ENCODE measurements around the gene CASTOR1.
A peak's percentile ranks its signal among the peaks of the same experiment; 100 is the strongest.

Gene CASTOR1

GRCh38 chr22:30297276-30297990, 8.1 kb upstream of the CASTOR1 start:
- Histone ChIP-seq H3K4me1 (ENCODE audit: control insufficient read depth, insufficient read depth, low read length, unreplicated experiment) (peaks cover 9% of the 10 kb centered on the region), H3K36me3 (ENCODE audit: insufficient read depth, low read length) (no peaks in the 10 kb centered on the region), H3K27ac (ENCODE audit: low read depth, low read length) (no peak overlapping the region), H3K4me3 (ENCODE audit: low read depth, low read length) (no peak overlapping the region), H3K27me3 (ENCODE audit: insufficient read depth, low read length) (no peaks in the 10 kb centered on the region), H2AFZ (ENCODE audit: low read length, unreplicated experiment) (no peak overlapping the region), H3K79me2 (ENCODE audit: control insufficient read depth, insufficient read depth, low read length, unreplicated experiment) (no peaks in the 10 kb centered on the region)

- Histone ChIP-seq H3K27me3 (ENCODE audit: insufficient read depth, low read length) (no peaks in the 10 kb centered on the region), H2AFZ (ENCODE audit: low read length, unreplicated experiment) (no peak overlapping the region), H3K4me1 (ENCODE audit: control insufficient read depth, insufficient read depth, low read length, unreplicated experiment) (peaks cover 5% of the 10 kb centered on the region), H3K36me3 (ENCODE audit: insufficient read depth, low read length) (no peaks in the 10 kb centered on the region), H3K27ac (ENCODE audit: low read depth, low read length) (no peak overlapping the region), H3K4me3 (ENCODE audit: low read depth, low read length) (no peak overlapping the region), H3K79me2 (ENCODE audit: control insufficient read depth, insufficient read depth, low read length, unreplicated experiment) (no peaks in the 10 kb centered on the region)
Observed at GRCh38 chr22:30296833-30297232, 7.5 kb upstream of the CASTOR1 start.

GRCh38 chr22:30296324-30296723, 7.0 kb upstream of the CASTOR1 start:
- no peaks in the 10 kb centered on the region for H3K27me3 ChIP-seq (ENCODE audit: insufficient read depth, low read length)
- peaks cover 7% of the 10 kb centered on the region for H3K4me1 ChIP-seq (ENCODE audit: control insufficient read depth, insufficient read depth, low read length, unreplicated experiment)
- H3K79me2 ChIP-seq (ENCODE audit: control insufficient read depth, insufficient read depth, low read length, unreplicated experiment), result no peaks in the 10 kb centered on the region
- H3K4me3 ChIP-seq (ENCODE audit: low read depth, low read length), result no peak overlapping the region
- no peak overlapping the region for H3K27ac ChIP-seq (ENCODE audit: low read depth, low read length)
- no peaks in the 10 kb centered on the region for H3K36me3 ChIP-seq (ENCODE audit: insufficient read depth, low read length)
- no peak overlapping the region for H2AFZ ChIP-seq (ENCODE audit: low read length, unreplicated experiment)

- Histone ChIP-seq H3K27ac (ENCODE audit: low read depth, low read length) (no peak overlapping the region), H3K4me3 (ENCODE audit: low read depth, low read length) (no peak overlapping the region), H3K79me2 (ENCODE audit: control insufficient read depth, insufficient read depth, low read length, unreplicated experiment) (no peaks in the 10 kb centered on the region), H3K36me3 (ENCODE audit: insufficient read depth, low read length) (no peaks in the 10 kb centered on the region), H3K4me1 (ENCODE audit: control insufficient read depth, insufficient read depth, low read length, unreplicated experiment) (peaks cover 14% of the 10 kb centered on the region), H3K27me3 (ENCODE audit: insufficient read depth, low read length) (no peaks in the 10 kb centered on the region), H2AFZ (ENCODE audit: low read length, unreplicated experiment) (no peak overlapping the region)
Observed at GRCh38 chr22:30295576-30295975, 6.3 kb upstream of the CASTOR1 start.

GRCh38 chr22:30294830-30295229, 5.5 kb upstream of the CASTOR1 start:
- Histone ChIP-seq H3K36me3 (ENCODE audit: insufficient read depth, low read length) (no peaks in the 10 kb centered on the region), H3K4me3 (ENCODE audit: low read depth, low read length) (no peak overlapping the region), H3K27ac (ENCODE audit: low read depth, low read length) (no peak overlapping the region), H3K4me1 (ENCODE audit: control insufficient read depth, insufficient read depth, low read length, unreplicated experiment) (peaks cover 22% of the 10 kb centered on the region), H3K79me2 (ENCODE audit: control insufficient read depth, insufficient read depth, low read length, unreplicated experiment) (no peaks in the 10 kb centered on the region), H2AFZ (ENCODE audit: low read length, unreplicated experiment) (no peak overlapping the region), H3K27me3 (ENCODE audit: insufficient read depth, low read length) (no peaks in the 10 kb centered on the region)

GRCh38 chr22:30294066-30294465, 4.8 kb upstream of the CASTOR1 start:
- Histone ChIP-seq H3K4me1 (ENCODE audit: control insufficient read depth, insufficient read depth, low read length, unreplicated experiment) (peaks cover 23% of the 10 kb centered on the region), H3K27ac (ENCODE audit: low read depth, low read length) (no peak overlapping the region), H2AFZ (ENCODE audit: low read length, unreplicated experiment) (no peak overlapping the region), H3K27me3 (ENCODE audit: insufficient read depth, low read length) (no peaks in the 10 kb centered on the region), H3K4me3 (ENCODE audit: low read depth, low read length) (no peak overlapping the region), H3K79me2 (ENCODE audit: control insufficient read depth, insufficient read depth, low read length, unreplicated experiment) (no peaks in the 10 kb centered on the region), H3K36me3 (ENCODE audit: insufficient read depth, low read length) (no peaks in the 10 kb centered on the region)

GRCh38 chr22:30293026-30293425, 3.7 kb upstream of the CASTOR1 start:
- no peaks in the 10 kb centered on the region for H3K79me2 ChIP-seq (ENCODE audit: control insufficient read depth, insufficient read depth, low read length, unreplicated experiment)
- no peak overlapping the region for H3K27ac ChIP-seq (ENCODE audit: low read depth, low read length)
- no peak overlapping the region for H3K4me3 ChIP-seq (ENCODE audit: low read depth, low read length)
- no peaks in the 10 kb centered on the region for H3K36me3 ChIP-seq (ENCODE audit: insufficient read depth, low read length)
- H3K27me3 ChIP-seq (ENCODE audit: insufficient read depth, low read length), result no peaks in the 10 kb centered on the region
- H3K4me1 ChIP-seq (ENCODE audit: control insufficient read depth, insufficient read depth, low read length, unreplicated experiment), result peaks cover 28% of the 10 kb centered on the region
- H2AFZ ChIP-seq (ENCODE audit: low read length, unreplicated experiment), result no peak overlapping the region

GRCh38 chr22:30292069-30292970, 3.0 kb upstream of the CASTOR1 start:
- Histone ChIP-seq H3K27me3 (ENCODE audit: insufficient read depth, low read length) (no peaks in the 10 kb centered on the region), H3K36me3 (ENCODE audit: insufficient read depth, low read length) (no peaks in the 10 kb centered on the region), H3K4me1 (ENCODE audit: control insufficient read depth, insufficient read depth, low read length, unreplicated experiment) (peaks cover 28% of the 10 kb centered on the region), H2AFZ (ENCODE audit: low read length, unreplicated experiment) (no peak overlapping the region), H3K79me2 (ENCODE audit: control insufficient read depth, insufficient read depth, low read length, unreplicated experiment) (no peaks in the 10 kb centered on the region), H3K27ac (ENCODE audit: low read depth, low read length) (no peak overlapping the region), H3K4me3 (ENCODE audit: low read depth, low read length) (no peak overlapping the region)

- Histone ChIP-seq H3K4me1 (ENCODE audit: control insufficient read depth, insufficient read depth, low read length, unreplicated experiment) (peaks cover 28% of the 10 kb centered on the region), H3K36me3 (ENCODE audit: insufficient read depth, low read length) (no peaks in the 10 kb centered on the region), H3K4me3 (ENCODE audit: low read depth, low read length) (no peak overlapping the region), H3K27me3 (ENCODE audit: insufficient read depth, low read length) (no peaks in the 10 kb centered on the region), H3K27ac (ENCODE audit: low read depth, low read length) (peak overlapping the region; percentile 56), H3K79me2 (ENCODE audit: control insufficient read depth, insufficient read depth, low read length, unreplicated experiment) (no peaks in the 10 kb centered on the region), H2AFZ (ENCODE audit: low read length, unreplicated experiment) (no peak overlapping the region)
Observed at GRCh38 chr22:30291058-30291892, 2.0 kb upstream of the CASTOR1 start.

- H3K4me3 ChIP-seq (ENCODE audit: low read depth, low read length), result peak overlapping the region; percentile 86; the same call in 1 of the 2 replicates
- no peaks in the 10 kb centered on the region for H3K27me3 ChIP-seq (ENCODE audit: insufficient read depth, low read length)
- H3K36me3 ChIP-seq (ENCODE audit: insufficient read depth, low read length), result no peaks in the 10 kb centered on the region
- peaks cover 28% of the 10 kb centered on the region for H3K4me1 ChIP-seq (ENCODE audit: control insufficient read depth, insufficient read depth, low read length, unreplicated experiment)
- peak overlapping the region; percentile 56 for H3K27ac ChIP-seq (ENCODE audit: low read depth, low read length)
- no peak overlapping the region for H2AFZ ChIP-seq (ENCODE audit: low read length, unreplicated experiment)
- H3K79me2 ChIP-seq (ENCODE audit: control insufficient read depth, insufficient read depth, low read length, unreplicated experiment), result no peaks in the 10 kb centered on the region
Observed at GRCh38 chr22:30290342-30291057, 1.2 kb upstream of the CASTOR1 start.
